ENCODE measurements around the gene GASK1A.

GASK1A gene

DNA sequence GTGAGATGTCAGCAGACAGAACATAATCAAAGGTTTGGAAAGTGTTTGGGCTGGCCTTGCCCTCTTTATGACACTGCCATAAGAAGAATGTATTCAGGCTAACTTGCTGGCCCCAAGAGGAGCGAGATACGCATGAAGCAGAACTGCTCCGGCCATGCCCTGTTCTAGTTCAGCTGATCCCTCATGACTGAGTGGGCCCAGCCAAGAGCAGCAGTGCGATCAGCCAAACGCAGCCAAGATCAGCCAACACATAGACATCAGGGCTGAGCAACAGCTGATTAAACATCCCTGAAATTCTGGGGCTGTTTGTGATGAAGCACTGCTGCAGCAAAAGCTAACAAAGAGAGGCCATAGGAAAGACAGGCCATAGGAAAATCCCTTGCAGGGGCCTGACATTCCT is 102.7 kb downstream of the GASK1A start:
- no peak for DNase-seq (ENCODE audit: low read depth)
- TF ChIP-seq, protein P1, sequence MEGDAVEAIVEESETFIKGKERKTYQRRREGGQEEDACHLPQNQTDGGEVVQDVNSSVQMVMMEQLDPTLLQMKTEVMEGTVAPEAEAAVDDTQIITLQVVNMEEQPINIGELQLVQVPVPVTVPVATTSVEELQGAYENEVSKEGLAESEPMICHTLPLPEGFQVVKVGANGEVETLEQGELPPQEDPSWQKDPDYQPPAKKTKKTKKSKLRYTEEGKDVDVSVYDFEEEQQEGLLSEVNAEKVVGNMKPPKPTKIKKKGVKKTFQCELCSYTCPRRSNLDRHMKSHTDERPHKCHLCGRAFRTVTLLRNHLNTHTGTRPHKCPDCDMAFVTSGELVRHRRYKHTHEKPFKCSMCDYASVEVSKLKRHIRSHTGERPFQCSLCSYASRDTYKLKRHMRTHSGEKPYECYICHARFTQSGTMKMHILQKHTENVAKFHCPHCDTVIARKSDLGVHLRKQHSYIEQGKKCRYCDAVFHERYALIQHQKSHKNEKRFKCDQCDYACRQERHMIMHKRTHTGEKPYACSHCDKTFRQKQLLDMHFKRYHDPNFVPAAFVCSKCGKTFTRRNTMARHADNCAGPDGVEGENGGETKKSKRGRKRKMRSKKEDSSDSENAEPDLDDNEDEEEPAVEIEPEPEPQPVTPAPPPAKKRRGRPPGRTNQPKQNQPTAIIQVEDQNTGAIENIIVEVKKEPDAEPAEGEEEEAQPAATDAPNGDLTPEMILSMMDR (conservative IDR thresholded peaks at IDR 0.05; ENCODE audit: low read length), result no peak
- H3K4me3 ChIP-seq (ENCODE audit: low read length), result no peak overlapping the region

DNA sequence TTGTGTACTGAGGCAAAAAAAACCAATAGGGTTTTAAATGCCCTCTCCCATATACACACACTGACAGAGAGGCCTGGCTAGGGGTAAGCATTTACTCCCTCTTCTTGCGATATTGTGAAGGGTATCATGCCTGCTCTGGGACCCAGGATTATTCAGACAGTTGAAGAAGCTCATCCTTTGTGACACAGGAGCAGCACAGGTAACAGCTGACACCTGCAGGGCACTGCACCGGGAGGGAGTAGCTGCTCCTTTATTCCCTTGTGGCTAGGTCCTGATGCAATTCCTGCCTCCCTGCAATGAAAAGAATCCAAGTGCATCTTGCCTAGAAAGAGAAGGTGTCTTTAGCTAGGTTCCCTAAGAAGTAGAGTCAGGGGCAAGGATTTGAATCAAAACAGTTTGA is 103.3 kb downstream of the GASK1A start:
- DNase-seq (ENCODE audit: low read depth), result no peak
- TF ChIP-seq, protein P1 (conservative IDR thresholded peaks at IDR 0.05; ENCODE audit: low read length), result no peak
- H3K4me3 ChIP-seq (ENCODE audit: low read length), result no peak overlapping the region

- peak; percentile 1 for DNase-seq (ENCODE audit: low read depth)
- no peak overlapping the region for H3K4me3 ChIP-seq (ENCODE audit: low read length)
- TF ChIP-seq, protein P1 (conservative IDR thresholded peaks at IDR 0.05; ENCODE audit: low read length), result no peak
These were observed 107.5 kb downstream of the GASK1A start for GRCh38 chr3:43086460-43087165.

DNA sequence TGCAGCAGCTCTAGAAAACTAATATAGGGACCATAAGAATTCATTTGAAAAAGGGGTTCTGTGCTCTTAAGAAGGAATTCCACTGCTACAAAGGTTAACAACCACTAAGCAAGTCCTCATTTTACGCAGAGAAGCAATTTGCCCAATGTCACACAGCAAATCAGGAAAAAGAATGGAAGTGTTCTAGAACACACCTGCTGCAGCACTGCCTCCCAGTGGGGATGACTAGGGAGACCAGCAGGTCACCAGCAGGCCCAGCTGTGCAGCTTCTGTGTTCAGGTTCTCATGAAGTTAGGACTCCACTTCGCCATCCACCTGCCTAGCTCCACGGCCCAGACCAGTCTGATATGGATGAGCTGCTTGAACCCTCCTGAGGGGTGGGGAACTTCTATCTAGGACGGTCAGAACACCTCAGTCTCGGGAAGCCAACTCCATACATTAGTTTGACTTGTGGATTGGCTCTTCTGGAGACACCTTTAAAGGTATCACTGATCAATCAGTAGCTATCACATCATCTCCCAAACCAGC is 108.2 kb downstream of the GASK1A start:
- H3K4me3 ChIP-seq (ENCODE audit: low read length), result no peak overlapping the region
- TF ChIP-seq, protein P1 (conservative IDR thresholded peaks at IDR 0.05; ENCODE audit: low read length), result peak; percentile 20; the same call in 1 of the 2 replicates
- peak; percentile 3 for DNase-seq (ENCODE audit: low read depth)

GRCh38 chr3:43089081-43089480 is 110.0 kb downstream of the GASK1A start:
- H3K4me3 ChIP-seq (ENCODE audit: low read length), result no peak overlapping the region
- TF ChIP-seq, protein P1 (conservative IDR thresholded peaks at IDR 0.05; ENCODE audit: low read length), result no peak
- no peak for DNase-seq (ENCODE audit: low read depth)

DNA sequence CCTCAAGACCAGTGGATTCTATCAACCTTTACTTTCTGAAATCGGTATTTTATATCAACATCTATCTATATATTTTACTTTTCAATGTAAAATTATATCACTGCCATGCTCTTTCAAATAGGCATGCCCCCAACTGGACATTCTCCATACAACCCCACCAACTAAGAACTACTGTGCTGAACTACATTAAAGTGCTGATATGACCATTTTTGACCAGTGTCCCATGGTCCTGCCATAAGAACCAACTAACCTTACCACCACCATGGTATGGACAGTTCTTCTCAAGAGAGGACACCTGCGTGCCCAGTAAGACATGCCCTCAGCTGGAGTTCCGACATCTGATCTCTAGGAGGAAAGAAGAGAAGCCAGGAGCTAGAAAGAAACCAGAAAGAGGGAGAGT is 111.1 kb downstream of the GASK1A start:
- TF ChIP-seq, protein P1 (conservative IDR thresholded peaks at IDR 0.05; ENCODE audit: low read length), result no peak

GRCh38 chr3:43091481-43091880 is 112.4 kb downstream of the GASK1A start:
- no peak overlapping the region for H3K4me3 ChIP-seq (ENCODE audit: low read length)
- TF ChIP-seq, protein P1 (conservative IDR thresholded peaks at IDR 0.05; ENCODE audit: low read length), result no peak
- DNase-seq (ENCODE audit: low read depth), result no peak

More for the DNA sequence above, 111.1 kb downstream of the GASK1A start:
- H3K4me3 ChIP-seq (ENCODE audit: low read length), result no peak overlapping the region
- DNase-seq (ENCODE audit: low read depth), result no peak
